GM18870 (cell line): ENCODE measurements around the gene ACO1.

Experiments
- ATAC-seq: cut with Tn5 transposase; IDR thresholded peaks from one replicate; pipeline ENCODE4 v1.9.1; 2021; ENCODE audit warnings: moderate library complexity; ENCODE audit not compliant: unreplicated experiment

Gene ACO1

DNA sequence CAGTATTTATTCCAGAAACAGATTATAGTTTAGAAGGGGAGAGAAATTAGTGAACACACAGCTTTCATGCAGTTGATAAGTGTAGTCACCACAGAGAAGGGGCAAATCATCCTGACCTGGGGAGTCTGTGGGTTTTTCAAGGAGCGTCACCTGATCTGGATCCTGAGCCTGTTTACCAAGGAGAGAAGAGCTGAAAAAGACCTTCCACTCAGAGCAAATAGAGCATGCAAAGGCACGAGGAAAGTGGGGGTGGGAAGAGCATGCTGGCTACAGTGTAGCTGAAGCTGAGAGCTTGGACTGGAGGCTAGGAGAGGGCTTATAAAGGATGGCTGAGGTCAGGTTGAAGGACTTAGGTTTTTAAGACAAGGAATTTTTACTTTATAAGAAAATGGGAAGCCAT is 30.4 kb downstream of the ACO1 start:
- ATAC-seq, result no peak

DNA sequence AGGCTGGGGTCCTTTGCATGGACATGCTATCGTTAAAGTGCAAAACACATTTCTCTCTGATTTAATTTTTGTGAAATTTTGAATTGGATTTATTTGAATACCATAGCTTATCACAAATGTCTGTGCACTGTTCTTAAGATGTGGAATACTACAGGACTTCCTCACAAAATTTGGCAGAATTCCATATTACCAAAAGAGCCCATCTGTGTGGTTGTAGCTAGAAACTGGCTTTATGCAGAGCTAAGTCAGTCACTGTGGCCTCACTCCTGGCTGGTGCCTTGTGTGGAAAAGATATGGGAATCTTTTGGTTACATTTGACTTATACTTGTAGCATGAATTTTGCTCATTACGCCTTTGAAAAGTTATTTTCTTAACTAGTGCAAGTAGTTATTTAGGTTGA is 35.5 kb downstream of the ACO1 start:
- ATAC-seq, result no peak

DNA sequence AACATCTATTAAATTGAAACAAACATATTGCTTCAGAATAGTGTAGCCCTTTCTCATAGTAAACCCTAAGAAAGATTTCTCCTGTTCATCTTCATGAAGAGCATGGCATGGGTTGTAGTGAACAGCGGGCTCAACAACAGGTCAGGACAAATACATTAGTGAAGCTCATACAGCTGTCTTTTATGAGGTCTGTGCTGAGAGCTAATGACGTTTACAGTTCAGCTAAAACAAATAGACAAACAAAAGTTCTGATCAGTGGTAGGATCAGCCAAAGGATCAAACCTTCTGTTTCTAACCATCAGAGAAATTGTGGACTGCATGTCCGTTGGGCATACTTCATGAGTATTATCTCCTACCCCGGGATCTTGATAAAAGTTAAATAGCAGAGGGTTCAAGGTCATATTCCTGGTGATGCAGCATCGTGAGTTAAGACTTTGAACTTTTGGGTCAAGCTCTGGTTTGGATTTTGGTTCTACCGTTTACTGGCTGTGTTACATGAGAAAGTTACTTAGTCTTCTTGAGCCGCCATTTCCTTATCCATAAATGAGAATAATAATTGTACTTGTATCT is 37.9 kb downstream of the ACO1 start:
- ATAC-seq, result no peak

DNA sequence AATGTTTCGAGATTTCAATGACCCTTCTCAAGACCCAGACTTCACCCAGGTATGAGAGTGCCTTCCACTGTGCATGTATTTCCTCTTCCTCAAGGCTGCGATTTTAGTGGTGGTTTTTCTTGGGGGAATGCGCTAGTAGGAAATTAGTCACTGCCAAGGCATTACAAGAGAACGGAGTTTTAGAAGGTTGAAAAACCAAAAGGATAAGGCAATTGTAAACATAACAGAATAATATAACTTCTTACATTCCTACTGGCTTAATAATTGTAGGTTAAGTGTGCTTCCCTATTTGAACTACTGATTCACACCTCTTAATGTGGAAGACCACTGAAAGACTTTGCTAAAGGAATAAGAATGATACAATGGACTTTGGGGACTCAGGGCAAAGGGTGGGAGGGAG is 38.9 kb downstream of the ACO1 start:
- no peak for ATAC-seq

DNA sequence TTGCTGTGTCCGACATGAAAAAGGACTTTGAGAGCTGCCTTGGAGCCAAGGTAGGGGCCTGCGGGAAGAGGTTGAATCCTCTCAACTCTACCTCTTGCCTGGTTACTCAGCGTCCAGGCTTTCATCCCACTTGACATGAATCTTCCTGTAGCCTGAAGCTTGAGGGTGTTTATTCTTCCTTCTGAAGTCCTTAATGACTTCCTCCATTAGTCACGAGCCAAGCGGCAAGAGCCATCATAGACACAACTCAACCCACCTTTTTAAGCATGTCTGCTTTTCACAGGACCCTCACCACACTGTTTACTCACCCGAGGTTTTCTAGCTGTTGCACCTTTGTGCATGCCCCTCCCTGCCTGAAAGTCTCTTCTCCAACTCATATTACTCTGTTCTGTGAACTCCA is 40.2 kb downstream of the ACO1 start:
- ATAC-seq, result no peak

DNA sequence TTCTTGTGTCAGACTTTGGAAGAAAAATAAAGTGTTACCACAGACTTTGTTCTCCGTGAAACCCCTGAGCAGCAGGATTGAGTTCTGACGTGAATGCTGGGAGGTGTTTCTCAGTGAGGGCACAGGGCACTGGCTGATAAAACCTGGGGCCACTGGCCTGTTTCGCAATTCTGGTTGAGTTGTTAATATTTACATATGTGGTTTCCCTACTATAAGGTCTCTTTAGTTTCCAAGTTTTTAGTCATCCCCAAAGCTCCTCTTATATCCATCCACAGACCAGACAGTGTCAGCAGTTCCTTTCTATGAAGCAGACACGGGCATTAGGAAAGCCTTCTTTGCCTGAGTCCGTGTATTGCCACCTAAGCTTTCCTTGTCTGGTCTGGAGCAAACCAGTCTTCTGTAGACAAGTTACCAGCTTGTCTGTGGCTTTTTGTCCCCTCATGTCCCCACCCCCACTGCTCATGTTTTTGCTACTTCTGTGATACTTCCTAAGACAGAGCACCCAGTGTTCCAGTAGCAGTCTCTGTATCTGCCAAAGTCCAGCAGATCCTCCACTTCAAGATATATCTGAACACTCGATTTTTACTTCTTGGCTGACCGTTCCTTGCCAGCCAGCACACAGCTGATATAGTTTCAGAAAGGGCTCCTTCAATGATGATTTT is 42.0 kb downstream of the ACO1 start:
- no peak for ATAC-seq

DNA sequence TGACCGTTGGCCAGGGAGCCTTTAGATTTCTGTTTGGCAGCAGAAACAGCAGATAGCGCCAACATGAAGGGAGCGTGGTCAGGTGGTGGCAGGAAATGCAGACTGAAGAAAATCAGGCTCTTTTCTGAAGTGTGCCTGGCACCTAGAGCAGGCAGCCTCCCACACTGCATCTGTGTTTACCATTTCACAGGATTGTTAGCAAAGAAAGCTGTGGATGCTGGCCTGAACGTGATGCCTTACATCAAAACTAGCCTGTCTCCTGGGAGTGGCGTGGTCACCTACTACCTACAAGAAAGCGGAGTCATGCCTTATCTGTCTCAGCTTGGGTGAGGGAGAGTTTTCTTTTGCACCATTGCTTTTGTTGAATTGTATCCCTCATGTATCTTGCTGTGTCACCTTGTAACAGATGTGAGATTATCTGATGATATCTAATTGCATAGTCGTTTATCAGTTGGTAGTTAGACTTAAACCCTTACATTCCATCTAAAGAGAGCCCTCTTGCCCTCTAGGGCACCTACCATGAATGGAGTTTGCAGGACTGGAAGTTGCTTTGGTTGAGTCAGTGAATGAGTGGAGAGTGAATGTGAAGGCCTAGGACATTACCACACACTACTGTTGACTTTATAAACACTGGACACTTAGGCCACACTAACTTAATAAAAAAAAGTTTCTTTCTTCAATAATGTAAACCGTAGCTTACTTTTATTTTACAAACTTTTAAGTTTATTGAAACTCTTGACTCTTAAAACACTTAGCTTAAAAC is 42.8 kb downstream of the ACO1 start:
- ATAC-seq, result no peak

DNA sequence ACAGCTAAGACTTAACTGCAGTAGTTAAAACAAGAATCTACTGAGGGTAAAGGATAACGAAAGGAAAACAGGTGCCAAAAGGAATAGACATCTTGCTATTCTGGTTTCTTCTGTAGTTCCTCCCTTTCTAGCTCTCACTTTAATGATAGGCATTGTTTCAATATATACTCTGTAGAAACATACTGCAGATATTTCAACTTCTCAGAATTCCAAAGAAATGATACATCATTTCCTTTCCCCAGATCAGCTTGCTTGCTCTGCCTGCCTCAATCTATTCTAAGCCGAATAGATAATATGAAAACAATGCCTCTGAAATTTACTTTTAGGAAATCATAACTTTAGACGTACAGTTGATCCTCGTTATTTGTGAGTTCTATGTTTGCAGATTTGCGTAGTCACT is 46.3 kb downstream of the ACO1 start:
- no peak for ATAC-seq

DNA sequence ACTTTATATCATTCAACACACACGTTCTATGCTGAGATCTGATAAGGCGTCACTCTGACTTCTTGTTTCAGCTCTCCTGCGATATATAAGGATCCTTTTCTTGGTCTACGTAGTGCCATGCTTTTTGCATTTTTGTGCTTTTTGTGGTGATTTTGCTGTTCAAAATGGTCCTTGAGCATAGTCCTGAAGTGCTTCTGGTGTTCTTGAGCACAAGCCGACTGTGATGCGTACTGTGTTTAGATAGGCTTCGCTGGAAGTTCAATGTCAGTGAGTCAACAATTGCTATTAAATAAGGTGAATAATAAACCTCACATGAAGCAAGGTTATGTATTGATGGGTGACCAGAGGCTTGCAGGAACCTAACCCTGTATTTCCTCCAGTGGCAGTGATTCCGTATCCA is 46.8 kb downstream of the ACO1 start:
- no peak for ATAC-seq

DNA sequence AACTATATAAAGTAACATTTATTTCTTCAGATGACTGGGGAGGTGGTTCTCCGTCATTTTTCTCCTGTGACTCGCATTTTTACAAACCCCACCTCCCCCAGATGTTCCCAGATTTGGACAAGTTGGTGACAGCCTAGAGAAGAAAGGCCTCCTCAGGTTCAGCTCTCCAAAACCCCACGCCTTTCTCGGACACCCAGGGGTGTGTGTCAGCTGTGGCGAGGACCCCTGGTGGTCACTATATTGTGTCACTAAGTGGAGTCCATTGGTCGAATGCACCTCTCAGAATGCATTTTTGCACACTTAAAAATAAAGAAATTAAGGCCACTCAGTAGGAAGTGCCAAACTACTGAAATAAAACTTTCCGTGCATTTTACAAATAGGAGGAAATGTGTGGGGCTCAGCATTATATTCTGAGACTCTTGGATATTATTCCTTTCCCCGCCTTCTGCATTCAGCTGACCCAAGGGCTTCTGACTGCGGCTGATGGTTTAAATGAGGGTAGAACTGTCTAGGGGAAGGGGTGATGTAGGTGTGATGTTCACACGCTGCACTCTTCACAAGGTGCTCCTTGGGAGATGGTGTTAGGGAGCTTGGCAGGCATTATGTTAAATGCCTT is 47.6 kb downstream of the ACO1 start:
- ATAC-seq, result no peak

DNA sequence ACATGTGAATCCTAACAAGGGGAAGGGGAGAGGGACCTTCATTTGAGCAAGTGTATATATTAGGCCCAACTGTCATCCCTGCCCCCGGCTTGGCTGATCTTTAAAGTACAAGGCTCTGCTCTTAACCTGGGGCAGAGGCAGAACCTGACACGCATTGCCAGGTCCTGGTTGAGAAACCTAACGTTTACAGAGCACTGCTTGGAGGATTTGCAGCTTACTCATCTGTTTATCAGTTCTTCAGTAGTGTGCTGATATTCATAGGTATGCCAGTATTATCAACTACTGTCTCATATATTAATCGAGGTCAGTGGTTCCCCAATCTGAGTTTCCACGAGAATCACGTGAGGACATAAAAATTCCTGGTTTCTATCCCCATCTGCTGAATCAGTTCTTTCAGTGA is 50.4 kb downstream of the ACO1 start:
- no peak for ATAC-seq

DNA sequence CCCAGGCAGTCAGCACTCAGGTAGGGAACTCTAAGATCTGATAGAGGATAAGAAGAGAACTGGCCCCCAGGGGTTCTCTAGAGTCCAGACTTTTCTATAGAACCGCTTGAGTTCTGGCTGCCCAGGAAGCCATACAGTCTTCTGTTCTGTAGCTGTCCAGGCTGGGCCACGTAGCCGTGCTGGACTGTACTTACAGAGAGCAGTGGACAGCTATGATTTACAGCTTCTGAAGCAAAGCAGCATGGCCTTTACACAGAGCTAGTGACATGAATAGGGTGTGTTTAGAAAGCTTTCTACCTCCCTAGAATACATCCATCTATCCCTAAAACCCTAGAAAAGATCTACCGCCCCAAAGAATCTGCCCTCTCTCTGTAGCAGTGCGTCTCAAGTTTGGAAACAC is 57.2 kb downstream of the ACO1 start:
- ATAC-seq, result no peak

DNA sequence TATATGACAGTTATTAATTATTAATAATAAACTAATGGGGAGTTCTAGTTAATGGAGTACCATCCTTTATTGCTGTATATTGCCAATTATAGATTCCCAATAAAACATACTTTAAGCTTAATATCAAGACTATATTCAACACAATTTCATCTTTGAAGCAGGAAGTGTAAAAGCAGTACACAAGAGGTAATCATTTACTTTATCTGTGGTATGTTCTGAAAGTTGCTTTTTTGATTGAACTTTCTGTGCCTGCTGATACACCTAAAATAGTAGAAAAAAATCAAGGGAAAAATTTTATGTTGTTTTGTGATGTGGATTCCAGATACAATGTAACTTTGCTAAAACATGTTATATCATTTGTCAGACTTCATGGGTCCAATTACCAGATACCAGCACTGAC is 58.0 kb downstream of the ACO1 start:
- no peak for ATAC-seq

DNA sequence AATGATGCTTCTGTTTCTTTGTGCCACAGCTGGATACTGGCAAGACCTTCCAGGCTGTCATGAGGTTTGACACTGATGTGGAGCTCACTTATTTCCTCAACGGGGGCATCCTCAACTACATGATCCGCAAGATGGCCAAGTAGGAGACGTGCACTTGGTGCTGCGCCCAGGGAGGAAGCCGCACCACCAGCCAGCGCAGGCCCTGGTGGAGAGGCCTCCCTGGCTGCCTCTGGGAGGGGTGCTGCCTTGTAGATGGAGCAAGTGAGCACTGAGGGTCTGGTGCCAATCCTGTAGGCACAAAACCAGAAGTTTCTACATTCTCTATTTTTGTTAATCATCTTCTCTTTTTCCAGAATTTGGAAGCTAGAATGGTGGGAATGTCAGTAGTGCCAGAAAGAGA is 65.5 kb downstream of the ACO1 start:
- no peak for ATAC-seq

DNA sequence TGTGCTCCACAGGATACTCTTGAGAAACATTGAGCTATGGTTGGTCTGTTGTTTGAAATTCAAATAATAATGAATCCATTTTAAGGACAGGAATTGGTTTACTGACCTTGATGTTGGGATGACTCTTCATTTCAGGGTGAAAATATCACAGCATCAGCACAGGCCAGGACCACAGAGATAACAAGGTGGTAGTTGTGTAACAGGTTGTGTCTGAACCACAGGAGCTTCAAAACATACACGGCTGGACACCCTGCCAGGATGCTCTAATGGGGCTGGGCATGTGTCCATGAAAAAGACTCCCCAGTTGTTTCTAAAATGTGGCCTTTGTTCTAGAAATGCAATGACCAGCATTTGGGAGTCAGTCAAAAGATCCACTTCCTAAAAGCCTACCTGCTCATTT is 69.8 kb downstream of the ACO1 start:
- no peak for ATAC-seq

DNA sequence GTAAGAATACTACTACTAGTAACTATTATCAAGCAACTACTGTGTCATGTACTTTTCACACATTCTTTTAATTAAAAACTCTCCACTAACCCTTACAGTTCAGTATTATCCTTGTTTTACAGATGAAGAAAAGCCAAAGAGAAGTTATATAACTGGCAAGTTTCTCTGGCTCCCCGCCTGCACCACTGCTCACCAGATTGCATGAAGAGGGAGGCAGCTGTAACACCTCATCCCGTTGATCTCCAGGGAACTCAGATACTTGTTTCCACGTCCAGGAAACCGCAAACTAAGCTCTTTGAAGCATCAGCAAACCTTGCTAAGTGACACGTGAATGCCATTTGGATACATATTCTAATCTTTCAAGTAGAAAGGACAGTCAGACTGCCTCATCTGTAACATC is 71.3 kb downstream of the ACO1 start:
- no peak for ATAC-seq

DNA sequence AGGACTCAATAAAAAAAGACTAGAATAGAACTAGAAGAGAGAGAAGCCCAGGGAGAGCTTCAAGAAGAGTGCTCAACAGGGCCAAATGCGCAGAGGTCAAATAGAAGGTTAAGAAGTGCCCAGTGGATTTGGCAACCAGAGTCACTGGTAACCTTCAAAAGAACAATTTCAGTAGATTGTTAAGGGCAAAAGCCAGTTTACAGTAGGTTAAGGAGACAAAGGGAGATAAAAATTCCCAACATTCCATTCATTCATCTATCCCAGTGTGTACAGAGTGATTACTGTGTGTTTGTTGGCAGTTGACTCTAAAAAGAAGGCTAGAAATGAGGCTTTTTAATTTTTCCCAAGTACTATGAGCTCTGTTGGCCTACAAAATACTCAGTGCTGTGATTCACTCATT is 72.1 kb downstream of the ACO1 start:
- no peak for ATAC-seq

DNA sequence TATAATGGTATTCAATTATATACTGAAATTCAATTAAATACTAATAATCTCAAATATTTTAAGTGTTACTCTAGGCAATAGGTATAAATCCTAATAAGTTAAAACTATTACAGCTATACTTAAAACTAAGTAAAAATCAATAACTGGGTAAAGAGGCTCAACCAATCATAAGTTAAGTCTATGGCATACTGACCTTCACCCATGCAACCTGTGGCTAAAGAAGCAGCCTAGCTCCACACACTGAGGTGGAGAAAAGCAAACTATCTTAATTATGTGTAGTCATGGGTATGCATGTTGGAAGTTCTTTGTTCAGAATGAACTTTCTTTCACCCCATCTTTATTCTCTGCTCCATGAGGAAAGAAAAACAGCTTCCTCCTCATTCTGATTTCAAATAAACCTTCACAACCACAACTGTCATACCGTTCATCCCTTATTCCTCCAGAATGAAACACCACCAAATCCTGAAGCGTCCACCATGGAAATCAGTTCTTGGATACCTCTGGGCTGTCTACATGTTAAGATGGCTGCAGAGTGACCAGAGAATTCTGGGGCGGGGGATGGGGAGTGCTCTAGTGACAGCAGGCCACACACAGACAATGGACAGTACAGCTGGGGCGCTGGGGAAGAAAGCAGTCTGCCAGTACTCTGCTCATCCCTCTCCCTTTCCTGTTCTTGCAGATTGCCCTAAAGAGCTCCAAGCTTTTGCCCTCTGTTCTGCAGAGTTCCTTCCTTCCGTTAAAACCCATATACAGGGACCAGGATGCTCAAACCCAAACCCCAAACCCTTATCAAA is 79.3 kb downstream of the ACO1 start:
- ATAC-seq, result no peak

DNA sequence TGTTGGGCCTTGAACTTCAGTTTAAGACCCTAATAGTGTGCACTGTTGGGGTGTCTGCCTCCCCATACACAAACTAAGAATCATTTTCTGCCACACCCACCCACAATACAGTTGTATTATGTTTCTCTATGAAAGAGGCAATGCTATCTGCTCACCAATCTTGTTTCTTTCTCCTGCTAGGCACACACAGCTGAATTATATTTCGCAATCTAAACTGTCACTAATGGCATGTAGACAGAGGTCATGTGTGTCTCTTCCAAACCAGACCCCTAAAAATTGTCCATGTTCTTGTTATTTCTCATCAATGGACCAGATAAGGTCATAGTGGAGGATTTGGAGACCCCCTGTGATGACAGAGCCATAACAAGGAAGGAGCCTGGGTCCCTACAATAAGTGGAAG is 84.3 kb downstream of the ACO1 start:
- no peak for ATAC-seq

DNA sequence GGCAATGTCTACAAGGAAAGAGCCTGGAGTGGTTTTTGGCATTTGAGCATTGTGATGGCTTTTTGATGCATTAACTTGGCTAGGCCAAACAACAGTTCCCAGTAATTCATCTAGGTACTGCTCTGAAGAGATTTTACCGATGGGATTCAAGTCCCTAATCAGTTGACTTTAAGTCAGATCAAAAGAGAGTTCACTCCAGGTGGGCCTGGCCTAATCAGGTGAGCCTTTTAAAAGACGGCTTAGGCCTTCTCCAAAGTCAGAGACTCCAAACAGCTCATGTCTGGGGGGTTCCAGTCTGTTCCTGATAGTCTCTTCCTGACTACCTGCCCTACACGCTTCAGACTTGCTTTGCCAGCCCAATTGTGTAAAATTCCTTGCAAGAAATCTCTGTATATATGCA is 87.9 kb downstream of the ACO1 start:
- no peak for ATAC-seq

DNA sequence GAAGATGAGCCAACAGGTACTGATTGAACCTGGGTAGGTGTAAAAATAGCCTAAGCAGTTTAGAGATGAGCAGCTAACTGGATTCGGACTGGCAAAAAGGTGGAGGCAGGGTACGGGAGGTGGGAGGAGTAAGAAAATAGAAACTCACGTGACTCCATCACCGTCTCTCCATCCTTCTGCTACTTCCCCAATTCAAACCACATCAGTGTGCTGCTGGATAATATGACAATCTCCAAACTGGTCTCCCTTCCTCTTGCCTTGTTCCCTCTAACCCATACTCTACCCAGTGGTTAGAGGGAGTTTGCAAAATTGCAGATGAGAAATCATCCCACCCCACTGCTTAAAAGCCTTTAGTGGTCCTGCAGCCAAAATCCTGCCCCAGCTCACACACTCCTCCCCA is 98.9 kb downstream of the ACO1 start:
- no peak for ATAC-seq
